Fibroblast of mammary gland (primary cell): Measurements from ENCODE around the gene FUS.

Source experiments
- DNase-seq: peaks from one replicate; pipeline ENCODE4 v3.0.0-alpha.2; 2010; ENCODE audit warnings: low read depth
- H3K4me3 ChIP-seq: 2 replicates; pipeline ENCODE4 v1.5.1; 2011; ENCODE audit warnings: low read depth, mild to moderate bottlenecking, low read length, moderate library complexity; ENCODE audit not compliant: control insufficient read depth
- TF ChIP-seq, protein P1 (sequence below): conservative IDR thresholded peaks from 2 replicates; pipeline ENCODE4 v1.5.1; 2011; ENCODE audit warnings: low read depth, low read length, inconsistent platforms; ENCODE audit not compliant: control insufficient read depth, insufficient read depth

Gene FUS

DNA sequence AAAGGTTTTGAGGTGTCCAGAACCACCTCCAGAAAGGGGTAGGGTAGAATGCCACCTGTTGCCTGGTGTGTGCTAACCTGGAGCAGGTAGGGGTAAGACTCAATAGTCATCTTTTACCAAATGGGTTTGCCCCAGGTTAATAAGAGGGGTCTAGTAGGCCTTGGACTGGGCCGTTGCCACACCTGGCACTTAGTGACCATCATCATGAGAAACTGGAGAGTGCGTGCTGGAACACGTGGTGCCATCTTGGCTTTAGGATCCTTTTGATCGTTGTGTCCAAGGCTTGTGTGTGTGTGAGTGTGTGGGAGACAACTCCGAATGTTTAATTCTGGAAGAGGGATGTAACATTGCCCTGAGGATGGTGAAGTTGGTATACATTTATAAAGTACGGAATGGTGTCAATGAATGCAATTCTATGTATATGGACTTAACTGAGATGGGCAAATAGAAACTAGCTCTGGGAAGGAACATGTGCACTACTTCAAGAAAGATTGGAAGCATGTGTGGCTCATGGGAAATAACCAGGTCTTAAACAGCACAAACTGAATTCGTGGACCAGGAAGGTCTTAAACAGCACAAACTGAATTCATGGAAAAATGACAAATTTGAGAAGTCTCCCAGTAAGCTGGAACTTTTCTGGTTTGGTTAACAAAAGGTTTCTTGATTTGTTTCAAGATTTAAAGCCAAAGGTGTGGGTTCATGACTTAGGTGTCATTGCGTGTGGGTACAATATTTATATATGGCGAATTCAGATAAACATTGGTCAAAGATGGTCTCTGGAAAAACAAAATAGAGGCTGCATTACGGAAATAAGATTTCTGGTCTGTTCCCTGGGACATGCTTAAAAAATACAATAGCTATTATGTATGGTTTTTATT lies 7.2 kb downstream of the FUS start:
- TF ChIP-seq, protein P1, sequence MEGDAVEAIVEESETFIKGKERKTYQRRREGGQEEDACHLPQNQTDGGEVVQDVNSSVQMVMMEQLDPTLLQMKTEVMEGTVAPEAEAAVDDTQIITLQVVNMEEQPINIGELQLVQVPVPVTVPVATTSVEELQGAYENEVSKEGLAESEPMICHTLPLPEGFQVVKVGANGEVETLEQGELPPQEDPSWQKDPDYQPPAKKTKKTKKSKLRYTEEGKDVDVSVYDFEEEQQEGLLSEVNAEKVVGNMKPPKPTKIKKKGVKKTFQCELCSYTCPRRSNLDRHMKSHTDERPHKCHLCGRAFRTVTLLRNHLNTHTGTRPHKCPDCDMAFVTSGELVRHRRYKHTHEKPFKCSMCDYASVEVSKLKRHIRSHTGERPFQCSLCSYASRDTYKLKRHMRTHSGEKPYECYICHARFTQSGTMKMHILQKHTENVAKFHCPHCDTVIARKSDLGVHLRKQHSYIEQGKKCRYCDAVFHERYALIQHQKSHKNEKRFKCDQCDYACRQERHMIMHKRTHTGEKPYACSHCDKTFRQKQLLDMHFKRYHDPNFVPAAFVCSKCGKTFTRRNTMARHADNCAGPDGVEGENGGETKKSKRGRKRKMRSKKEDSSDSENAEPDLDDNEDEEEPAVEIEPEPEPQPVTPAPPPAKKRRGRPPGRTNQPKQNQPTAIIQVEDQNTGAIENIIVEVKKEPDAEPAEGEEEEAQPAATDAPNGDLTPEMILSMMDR = no peak
- H3K4me3 ChIP-seq = no peak overlapping the region
- DNase-seq = no peak

DNA sequence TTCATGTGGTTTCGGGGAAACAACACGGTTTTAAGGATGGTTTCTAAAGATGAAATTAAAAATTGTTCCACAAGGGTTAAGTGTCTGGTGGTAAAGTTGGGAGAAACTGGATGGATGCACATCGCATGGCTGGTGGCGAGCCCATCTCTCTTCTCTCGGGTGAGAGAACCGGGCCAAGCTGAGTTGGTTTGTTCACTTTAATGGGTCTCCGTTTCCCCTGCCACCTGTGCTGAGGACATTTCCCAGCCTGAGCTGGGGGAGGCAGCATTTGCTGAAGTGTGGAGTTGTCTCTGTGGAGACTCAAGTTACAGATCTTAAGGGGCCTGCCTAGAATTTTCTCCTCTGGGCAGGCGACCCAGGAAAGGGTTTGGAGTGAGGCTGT lies 7.9 kb downstream of the FUS start:
- TF ChIP-seq, protein P1 = no peak
- no peak for DNase-seq

DNA sequence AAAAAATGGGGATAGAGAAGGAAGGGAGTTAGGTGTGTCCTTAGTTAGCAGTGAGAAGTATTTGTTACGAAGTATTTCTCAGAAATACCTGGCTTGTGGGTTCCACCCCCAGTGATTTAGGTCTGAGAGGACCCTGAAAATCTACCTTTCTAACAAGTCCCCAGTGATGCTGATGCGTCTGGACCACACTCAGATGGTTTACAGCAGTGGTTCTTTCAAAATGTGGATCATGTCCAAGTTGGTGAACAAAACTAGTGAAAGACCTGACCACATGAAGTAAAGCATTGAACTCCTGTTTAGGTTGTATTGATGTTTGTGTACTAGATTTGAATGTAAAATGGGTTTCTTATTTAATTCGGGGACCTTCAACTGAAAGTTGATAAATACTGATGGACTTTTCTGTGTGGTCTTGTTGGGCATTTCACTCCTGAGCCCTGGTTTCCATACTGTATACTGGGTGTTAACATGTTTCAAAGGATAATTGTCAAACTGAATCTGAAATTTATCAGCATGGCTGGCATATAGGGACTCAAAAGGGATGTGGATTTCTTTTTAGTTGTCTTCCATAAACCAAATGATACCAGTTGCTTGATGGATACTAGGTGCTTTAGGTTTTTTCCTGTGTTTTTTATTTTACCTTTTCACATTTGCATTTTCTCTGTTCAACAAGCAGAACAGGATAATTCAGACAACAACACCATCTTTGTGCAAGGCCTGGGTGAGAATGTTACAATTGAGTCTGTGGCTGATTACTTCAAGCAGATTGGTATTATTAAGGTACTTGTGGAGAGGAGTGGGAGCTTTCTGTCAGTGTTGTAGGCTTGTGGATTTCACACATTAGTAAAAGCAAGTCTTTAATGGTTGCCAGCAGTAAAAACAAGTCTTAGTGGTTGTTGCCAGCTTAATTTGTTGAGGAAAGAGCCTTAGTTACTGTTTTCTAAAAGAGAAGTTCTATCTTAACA lies 8.8 kb downstream of the FUS start:
- no peak for DNase-seq
- no peak overlapping the region for H3K4me3 ChIP-seq
- TF ChIP-seq, protein P1 = no peak

More for the DNA sequence above, 7.9 kb downstream of the FUS start:
- no peak overlapping the region for H3K4me3 ChIP-seq

DNA sequence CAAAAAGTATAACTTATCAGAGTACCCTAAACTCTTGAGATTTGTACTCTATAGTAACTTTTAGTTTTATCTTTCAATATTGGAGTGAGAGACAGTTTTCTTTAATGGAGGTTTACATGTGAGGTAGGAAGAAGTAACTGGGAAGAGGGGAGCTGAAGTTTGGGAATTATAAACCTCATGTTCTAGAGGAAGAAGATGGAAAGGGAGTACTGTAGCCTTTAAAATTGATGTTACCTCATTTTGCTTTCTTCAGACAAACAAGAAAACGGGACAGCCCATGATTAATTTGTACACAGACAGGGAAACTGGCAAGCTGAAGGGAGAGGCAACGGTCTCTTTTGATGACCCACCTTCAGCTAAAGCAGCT lies 9.5 kb downstream of the FUS start:
- H3K4me3 ChIP-seq = no peak overlapping the region
- TF ChIP-seq, protein P1 = no peak
- no peak for DNase-seq

DNA sequence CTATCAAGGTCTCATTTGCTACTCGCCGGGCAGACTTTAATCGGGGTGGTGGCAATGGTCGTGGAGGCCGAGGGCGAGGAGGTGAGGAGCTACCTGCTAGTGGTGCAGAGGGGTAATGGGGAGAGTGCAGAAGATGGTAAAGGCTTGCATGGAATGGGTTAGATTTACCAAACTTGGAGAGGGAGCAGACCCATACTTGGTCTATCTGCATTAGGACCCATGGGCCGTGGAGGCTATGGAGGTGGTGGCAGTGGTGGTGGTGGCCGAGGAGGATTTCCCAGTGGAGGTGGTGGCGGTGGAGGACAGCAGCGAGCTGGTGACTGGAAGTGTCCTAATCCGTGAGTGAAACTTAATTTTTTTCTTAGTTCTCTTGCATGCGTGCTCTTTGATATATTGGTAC lies 10.1 kb downstream of the FUS start:
- no peak overlapping the region for H3K4me3 ChIP-seq
- TF ChIP-seq, protein P1 = no peak

DNA sequence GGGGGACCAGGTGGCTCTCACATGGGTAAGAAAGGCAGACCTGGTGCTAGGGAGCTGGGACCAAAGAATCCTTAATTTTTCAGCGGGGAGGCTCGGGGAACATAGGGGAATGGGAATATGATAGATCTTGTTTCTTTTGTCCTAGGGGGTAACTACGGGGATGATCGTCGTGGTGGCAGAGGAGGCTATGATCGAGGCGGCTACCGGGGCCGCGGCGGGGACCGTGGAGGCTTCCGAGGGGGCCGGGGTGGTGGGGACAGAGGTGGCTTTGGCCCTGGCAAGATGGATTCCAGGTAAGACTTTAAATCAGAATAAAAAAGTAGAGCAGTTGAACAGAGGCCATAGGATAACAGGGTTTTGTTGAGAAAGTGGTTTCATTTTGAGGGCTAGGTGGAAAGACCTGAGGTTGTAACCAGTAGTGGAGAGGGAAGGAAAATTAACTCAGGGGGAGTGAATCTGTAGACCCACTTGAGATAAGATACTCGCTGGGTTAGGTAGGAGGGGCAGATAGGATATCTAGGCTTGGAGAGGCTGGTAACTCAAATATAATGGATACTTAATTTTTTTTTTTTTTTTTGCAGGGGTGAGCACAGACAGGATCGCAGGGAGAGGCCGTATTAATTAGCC lies 11.0 kb downstream of the FUS start:
- DNase-seq = no peak
- TF ChIP-seq, protein P1 = no peak
- no peak overlapping the region for H3K4me3 ChIP-seq

More for the DNA sequence above, 10.1 kb downstream of the FUS start:
- no peak for DNase-seq
